WTC11 (cell line): ENCODE data around the gene ATXN10. TPM values are rescaled to one million over a fixed set of nuclear protein-coding genes. Genes with fewer than 3 reads are reported as not detected.

ENCODE experiments used
- ATAC-seq: fragments of 200-7000 bp; cut with Tn5 transposase; 2 replicates; pipeline ENCODE4 v1.10.0; 2021; ENCODE audit warnings: mild to moderate bottlenecking, moderate library complexity
- CTCF ChIA-PET: fragments of 300-600 bp; sonication (Branson Sonifier 250); formaldehyde crosslinking; loops from one replicate; lab custom pipeline; 2021; ENCODE audit warnings: antibody characterized with exemption; lab: Charles Lee
- POLR2A ChIA-PET: fragments of 350-600 bp; sonication (Branson Sonifier 250); formaldehyde crosslinking; loops from one replicate; lab custom pipeline; 2021; ENCODE audit warnings: antibody characterized with exemption; lab: Charles Lee
- DNase-seq: peaks from one replicate; pipeline ENCODE4 v3.0.0; 2021; ENCODE audit warnings: low spot score
- H3K27ac Mint-ChIP-seq: 2 replicates; pipeline ENCODE4 v1.8.0; 2021; ENCODE audit warnings: mixed read lengths
- H3K27me3 Mint-ChIP-seq: 2 replicates; pipeline ENCODE4 v1.8.0; 2021; ENCODE audit warnings: low read depth, mild to moderate bottlenecking, moderate library complexity, mixed read lengths
- H3K36me3 Mint-ChIP-seq: 2 replicates; pipeline ENCODE4 v1.8.0; 2021; ENCODE audit warnings: mixed read lengths
- H3K4me1 Mint-ChIP-seq: 2 replicates; pipeline ENCODE4 v1.8.0; 2022; ENCODE audit warnings: mixed read lengths
- H3K4me3 Mint-ChIP-seq: 2 replicates; pipeline ENCODE4 v1.8.0; 2021; ENCODE audit warnings: mild to moderate bottlenecking, moderate library complexity, mixed read lengths
- H3K9me3 Mint-ChIP-seq: 2 replicates; pipeline ENCODE4 v1.8.0; 2021; ENCODE audit warnings: mixed read lengths
- AFF4 ChIP-seq: sonication (generic); formaldehyde crosslinking; IDR thresholded peaks from 2 replicates; pipeline ENCODE4 v1.8.1; 2023; ENCODE audit warnings: mild to moderate bottlenecking, missing genetic modification reagents, borderline replicate concordance
- FOXJ3 ChIP-seq: sonication (generic); formaldehyde crosslinking; IDR thresholded peaks from 2 replicates; pipeline ENCODE4 v1.9.0; 2021; ENCODE audit warnings: missing genetic modification reagents, mild to moderate bottlenecking, borderline replicate concordance
- FOXK1 ChIP-seq: sonication (generic); formaldehyde crosslinking; IDR thresholded peaks from 2 replicates; pipeline ENCODE4 v1.8.0; 2022; ENCODE audit warnings: mild to moderate bottlenecking, moderate library complexity, missing genetic modification reagents
- FOXP4 ChIP-seq: sonication (generic); formaldehyde crosslinking; IDR thresholded peaks from 2 replicates; pipeline ENCODE4 v1.8.0; 2022; ENCODE audit warnings: mild to moderate bottlenecking, missing genetic modification reagents
- IRF2 ChIP-seq: sonication (generic); formaldehyde crosslinking; IDR thresholded peaks from 2 replicates; pipeline ENCODE4 v1.8.0; 2022; ENCODE audit warnings: low read depth, missing genetic modification reagents, borderline replicate concordance
- MAX ChIP-seq: sonication (generic); formaldehyde crosslinking; IDR thresholded peaks from 2 replicates; pipeline ENCODE4 v1.8.0; 2022; ENCODE audit warnings: mild to moderate bottlenecking, missing genetic modification reagents
- MLX ChIP-seq: sonication (generic); formaldehyde crosslinking; IDR thresholded peaks from 2 replicates; pipeline ENCODE4 v1.8.1; 2023; ENCODE audit warnings: mild to moderate bottlenecking, missing genetic modification reagents, moderate library complexity
- NFATC4 ChIP-seq: fragments of 250-450 bp; sonication (Bioruptor Pico); IDR thresholded peaks from 2 replicates; pipeline ENCODE4 v1.9.0; 2021; ENCODE audit warnings: mild to moderate bottlenecking
- SOX15 ChIP-seq: fragments of 250-450 bp; sonication (Bioruptor Pico); IDR thresholded peaks from 2 replicates; pipeline ENCODE4 v1.9.0; 2021; ENCODE audit warnings: mild to moderate bottlenecking
- SP1 ChIP-seq: sonication (generic); formaldehyde crosslinking; conservative IDR thresholded peaks from 2 replicates; pipeline ENCODE4 v1.8.1; 2022; ENCODE audit warnings: missing genetic modification reagents
- TCF7 ChIP-seq: sonication (generic); formaldehyde crosslinking; IDR thresholded peaks from 2 replicates; pipeline ENCODE4 v1.8.0; 2022; ENCODE audit warnings: mild to moderate bottlenecking, low read depth, missing genetic modification reagents, moderate library complexity
- TEAD1 ChIP-seq: sonication (generic); formaldehyde crosslinking; IDR thresholded peaks from 2 replicates; pipeline ENCODE4 v1.8.0; 2022; ENCODE audit warnings: mild to moderate bottlenecking, missing genetic modification reagents
- TEAD4 ChIP-seq: sonication (generic); formaldehyde crosslinking; IDR thresholded peaks from 2 replicates; pipeline ENCODE4 v1.8.0; 2022; ENCODE audit warnings: mild to moderate bottlenecking, missing genetic modification reagents
- TP53 ChIP-seq: sonication (generic); formaldehyde crosslinking; IDR thresholded peaks from 2 replicates; pipeline ENCODE4 v1.8.1; 2023; ENCODE audit warnings: mild to moderate bottlenecking, missing genetic modification reagents
- USF2 ChIP-seq: sonication (generic); formaldehyde crosslinking; IDR thresholded peaks from 2 replicates; pipeline ENCODE4 v1.8.1; 2023; ENCODE audit warnings: mild to moderate bottlenecking, missing genetic modification reagents, moderate library complexity
- ZBTB21 ChIP-seq: sonication (generic); formaldehyde crosslinking; IDR thresholded peaks from 2 replicates; pipeline ENCODE4 v1.8.1; 2023; ENCODE audit warnings: mild to moderate bottlenecking, missing genetic modification reagents, borderline replicate concordance
- ZNF425 ChIP-seq: fragments of 250-450 bp; sonication (Bioruptor Pico); conservative IDR thresholded peaks from 2 replicates; pipeline ENCODE4 v1.9.0; 2021; ENCODE audit warnings: mild to moderate bottlenecking
- total RNA-seq: library from RNA; stranded (reverse); gene quantifications from 3 replicates; pipeline ENCODE4 v1.2.3, GENCODE V29; 2021
- TF ChIP-seq, protein P1 (sequence below): sonication (generic); formaldehyde crosslinking; IDR thresholded peaks from 2 replicates; pipeline ENCODE4 v1.8.1; 2022; ENCODE audit warnings: low read depth, missing genetic modification reagents, borderline replicate concordance
- TF ChIP-seq, protein P2 (sequence below): sonication (generic); formaldehyde crosslinking; IDR thresholded peaks from 2 replicates; pipeline ENCODE4 v1.8.1; 2022; ENCODE audit warnings: missing genetic modification reagents, borderline replicate concordance

The ATXN10 gene
- total RNA-seq, 1 experiment from 2014 or later, result 185 TPM

- no peak for DNase-seq
- TF ChIP-seq TEAD4, result no peak
- TF ChIP-seq SP1 (CRISPR knock-in tag), result no peak
- no peak for TF ChIP-seq MLX (CRISPR knock-in tag)
- TF ChIP-seq, protein P1, sequence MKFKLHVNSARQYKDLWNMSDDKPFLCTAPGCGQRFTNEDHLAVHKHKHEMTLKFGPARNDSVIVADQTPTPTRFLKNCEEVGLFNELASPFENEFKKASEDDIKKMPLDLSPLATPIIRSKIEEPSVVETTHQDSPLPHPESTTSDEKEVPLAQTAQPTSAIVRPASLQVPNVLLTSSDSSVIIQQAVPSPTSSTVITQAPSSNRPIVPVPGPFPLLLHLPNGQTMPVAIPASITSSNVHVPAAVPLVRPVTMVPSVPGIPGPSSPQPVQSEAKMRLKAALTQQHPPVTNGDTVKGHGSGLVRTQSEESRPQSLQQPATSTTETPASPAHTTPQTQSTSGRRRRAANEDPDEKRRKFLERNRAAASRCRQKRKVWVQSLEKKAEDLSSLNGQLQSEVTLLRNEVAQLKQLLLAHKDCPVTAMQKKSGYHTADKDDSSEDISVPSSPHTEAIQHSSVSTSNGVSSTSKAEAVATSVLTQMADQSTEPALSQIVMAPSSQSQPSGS (CRISPR knock-in tag), result no peak
- TF ChIP-seq, protein P2, sequence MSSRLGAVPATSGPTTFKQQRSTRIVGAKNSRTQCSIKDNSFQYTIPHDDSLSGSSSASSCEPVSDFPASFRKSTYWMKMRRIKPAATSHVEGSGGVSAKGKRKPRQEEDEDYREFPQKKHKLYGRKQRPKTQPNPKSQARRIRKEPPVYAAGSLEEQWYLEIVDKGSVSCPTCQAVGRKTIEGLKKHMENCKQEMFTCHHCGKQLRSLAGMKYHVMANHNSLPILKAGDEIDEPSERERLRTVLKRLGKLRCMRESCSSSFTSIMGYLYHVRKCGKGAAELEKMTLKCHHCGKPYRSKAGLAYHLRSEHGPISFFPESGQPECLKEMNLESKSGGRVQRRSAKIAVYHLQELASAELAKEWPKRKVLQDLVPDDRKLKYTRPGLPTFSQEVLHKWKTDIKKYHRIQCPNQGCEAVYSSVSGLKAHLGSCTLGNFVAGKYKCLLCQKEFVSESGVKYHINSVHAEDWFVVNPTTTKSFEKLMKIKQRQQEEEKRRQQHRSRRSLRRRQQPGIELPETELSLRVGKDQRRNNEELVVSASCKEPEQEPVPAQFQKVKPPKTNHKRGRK, result no peak
- no peak for TF ChIP-seq SOX15 (CRISPR knock-in tag)
- TF ChIP-seq TP53, result no peak
- no peak for TF ChIP-seq NFATC4 (CRISPR knock-in tag)
- no peak for TF ChIP-seq TEAD1 (CRISPR knock-in tag)
- TF ChIP-seq TCF7 (CRISPR knock-in tag), result no peak
- no peak for TF ChIP-seq AFF4 (CRISPR knock-in tag)
- no peak for TF ChIP-seq FOXP4 (CRISPR knock-in tag)
- no peak for TF ChIP-seq ZBTB21 (CRISPR knock-in tag)
- TF ChIP-seq FOXK1 (CRISPR knock-in tag), result no peak
- TF ChIP-seq, all 79 proteins: peak for 0
- H3K27ac Mint-ChIP-seq, result no peak overlapping the region
- peaks cover 3% of the 10 kb centered on the region for H3K4me1 Mint-ChIP-seq
- POLR2A ChIA-PET, result no interaction called here
- peaks cover 20% of the 10 kb centered on the region for H3K9me3 Mint-ChIP-seq
- no peaks in the 10 kb centered on the region for H3K27me3 Mint-ChIP-seq
- CTCF ChIA-PET, result interaction anchor here (1.0 kb wide), 1 partner anchor 8 kb away, joined by 4 read pairs; no protein-coding TSS in a partner anchor
- no peak overlapping the region for H3K4me3 Mint-ChIP-seq
- H3K36me3 Mint-ChIP-seq, result peaks cover 31% of the 10 kb centered on the region
- ATAC-seq, result no peak
These were observed 184.3 kb downstream of the ATXN10 start for GRCh38 chr22:45855961-45856360.

- ChIA-PET CTCF (no interaction called here), POLR2A (no interaction called here)
- H3K4me1 Mint-ChIP-seq, result peaks cover 3% of the 10 kb centered on the region
- H3K27ac Mint-ChIP-seq, result no peak overlapping the region
- H3K27me3 Mint-ChIP-seq, result peaks cover under 1% of the 10 kb centered on the region; the same call in 1 of the 2 replicates
- peaks cover 17% of the 10 kb centered on the region for H3K36me3 Mint-ChIP-seq
- no peak for ATAC-seq
- no peak overlapping the region for H3K4me3 Mint-ChIP-seq
- H3K9me3 Mint-ChIP-seq, result peaks cover 7% of the 10 kb centered on the region
- DNase-seq, result no peak
- no peak for TF ChIP-seq FOXJ3 (CRISPR knock-in tag)
- TF ChIP-seq ZNF425 (CRISPR knock-in tag), result no peak
- no peak for TF ChIP-seq USF2 (CRISPR knock-in tag)
- no peak for TF ChIP-seq MAX
- no peak for TF ChIP-seq FOXP4 (CRISPR knock-in tag)
- no peak for TF ChIP-seq IRF2 (CRISPR knock-in tag)
These were observed 185.9 kb downstream of the ATXN10 start for GRCh38 chr22:45857519-45857918.
